HepG2 (cell line): ENCODE data around the gene NFX1. TPM values are rescaled to one million over a fixed set of nuclear protein-coding genes. Genes with fewer than 3 reads are reported as not detected.

Experiments
- ATAC-seq: fragments of 200-7000 bp; cut with Tn5 transposase; 3 replicates; pipeline ENCODE4 v1.9.1; 2020; ENCODE audit warnings: mild to moderate bottlenecking, moderate library complexity
- Bru-seq: library from RNA; stranded (reverse); fragments of 400-500 nt; gene quantifications from one replicate; lab custom pipeline; 2021; lab: Mats Ljungman, UMichigan
- BruChase-seq, 2 experiments: library from RNA; stranded (reverse); fragments of 400-500 nt; gene quantifications; one replicate each; lab custom pipeline; 2021; lab: Mats Ljungman, UMichigan
- BruUV-seq: library from RNA; stranded (reverse); fragments of 400-500 nt; replicated peaks from 2 replicates; lab custom pipeline; 2021; lab: Mats Ljungman, UMichigan
- CTCF ChIA-PET: fragments of 300-600 bp; formaldehyde crosslinking; extraction: SDS; loops from one replicate; lab custom pipeline; 2021; ENCODE audit warnings: low total read pairs, inconsistent platforms, low intra/inter-chr PET ratio; lab: Yijun Ruan, JAX
- POLR2A ChIA-PET: fragments of 350-600 bp; sonication (Branson Sonifier 250); formaldehyde crosslinking; loops from one replicate; lab custom pipeline; 2020; ENCODE audit warnings: antibody characterized with exemption, inconsistent platforms; lab: Yijun Ruan, JAX
- DNase-seq: peaks from one replicate; pipeline ENCODE4 v3.0.0-alpha.2; 2015; ENCODE audit warnings: low spot score
- FAIRE-seq: peaks from 3 replicates; lab custom pipeline; 2011; peaks lifted over from hg19 to GRCh38; lab: Jason Lieb, UNC
- H2AFZ ChIP-seq: one replicate; pipeline ENCODE4 v1.6.1; 2011; ENCODE audit warnings: low read length, inconsistent platforms
- H3K27ac ChIP-seq: fragments of 300-600 bp; 3 replicates; pipeline ENCODE4 v1.8.0; 2011; ENCODE audit warnings: mixed run types, mild to moderate bottlenecking, mixed read lengths, low read length, inconsistent platforms; ENCODE audit not compliant: insufficient read depth; ENCODE audit errors: extremely low read length
- H3K27me3 ChIP-seq, 2 experiments: fragments of 200-600 bp in 1 of 2; 2 replicates in 1 of 2; 3 replicates in 1 of 2; pipeline versions ENCODE4 v1.6.0 to v1.8.0; 2011; ENCODE audit warnings: low read length in 2 of 2, mild to moderate bottlenecking in 2 of 2, moderate library complexity in 2 of 2, inconsistent platforms in 1 of 2; ENCODE audit not compliant: insufficient read depth in 2 of 2, control insufficient read depth in 1 of 2
- H3K36me3 ChIP-seq, 2 experiments: fragments of 200-600 bp in 1 of 2; replicated peaks in 1 of 2; 2 replicates in 1 of 2; 3 replicates in 1 of 2; pipeline versions ENCODE4 v1.5.1 to v1.8.0; 2011; ENCODE audit warnings: low read length in 2 of 2, inconsistent platforms in 1 of 2; ENCODE audit not compliant: insufficient read depth in 2 of 2, control insufficient read depth in 1 of 2
- H3K4me1 ChIP-seq: 2 replicates; pipeline ENCODE4 v1.5.1; 2012; ENCODE audit warnings: low read length, inconsistent platforms; ENCODE audit not compliant: insufficient read depth
- H3K4me2 ChIP-seq: 2 replicates; pipeline ENCODE4 v1.6.0; 2011; ENCODE audit warnings: low read depth, low read length, inconsistent platforms
- H3K4me3 ChIP-seq, 3 experiments: fragments of 200-600 bp in 1 of 3; sonication (generic), shearing (Covaris generic) in 1 of 3; replicated peaks in 1 of 3; 2 replicates each; pipeline ENCODE4 v1.5.1; 2011 to 2016; ENCODE audit warnings: low read length in 3 of 3, inconsistent platforms in 2 of 3, low read depth in 2 of 3, mild to moderate bottlenecking in 2 of 3, control low read depth in 1 of 3, mixed read lengths in 1 of 3; ENCODE audit not compliant: insufficient read depth in 1 of 3
- H3K79me2 ChIP-seq: one replicate; pipeline ENCODE4 v1.6.1; 2011; ENCODE audit warnings: low read length, inconsistent platforms; ENCODE audit not compliant: insufficient read depth
- H3K9ac ChIP-seq: 2 replicates; pipeline ENCODE4 v1.6.0; 2011; ENCODE audit warnings: mild to moderate bottlenecking, low read depth, low read length, inconsistent platforms; ENCODE audit not compliant: insufficient read depth
- H3K9me3 ChIP-seq: 2 replicates; pipeline ENCODE4 v1.5.1; 2012; ENCODE audit warnings: mild to moderate bottlenecking, low read length
- H4K20me1 ChIP-seq: 2 replicates; pipeline ENCODE4 v1.6.0; 2011; ENCODE audit warnings: inconsistent platforms, mild to moderate bottlenecking, low read length, moderate library complexity; ENCODE audit not compliant: insufficient read depth
- CSRNP1 ChIP-seq: sonication (generic); formaldehyde crosslinking; IDR thresholded peaks from 2 replicates; pipeline ENCODE4 v1.8.1; 2023; ENCODE audit warnings: mild to moderate bottlenecking, missing genetic modification reagents
- ETV6 ChIP-seq: sonication (generic); formaldehyde crosslinking; conservative IDR thresholded peaks from 2 replicates; pipeline ENCODE4 v1.4.0; 2020; ENCODE audit warnings: missing genetic modification reagents
- GABPA ChIP-seq, 2 experiments: IDR thresholded peaks; 2 replicates each; pipeline ENCODE4 v1.6.1; 2011 to 2016; ENCODE audit warnings: low read depth in 2 of 2, low read length in 1 of 2, missing biosample characterization in 1 of 2, missing genetic modification characterization in 1 of 2
- NFRKB ChIP-seq: fragments of 450-650 bp; IDR thresholded peaks from 2 replicates; pipeline ENCODE4 v1.6.1; 2017
- NR2F1 ChIP-seq, 2 experiments: fragments of 450-650 bp in 1 of 2; formaldehyde crosslinking in 1 of 2; IDR thresholded peaks; 2 replicates each; pipeline versions ENCODE4 v1.5.0 to v1.6.1; 2016 to 2020; ENCODE audit warnings: mild to moderate bottlenecking in 1 of 2, missing compliant biosample characterization in 1 of 2, missing genetic modification reagents in 1 of 2, moderate library complexity in 1 of 2
- TAF1 ChIP-seq: sonication (generic); formaldehyde crosslinking; IDR thresholded peaks from 2 replicates; pipeline ENCODE4 v1.4.0; 2020; ENCODE audit warnings: missing genetic modification reagents
- ZC3H4 ChIP-seq: sonication (generic); formaldehyde crosslinking; IDR thresholded peaks from 2 replicates; pipeline ENCODE4 v1.4.0; 2020; ENCODE audit warnings: missing genetic modification reagents, borderline replicate concordance
- ZNF703 ChIP-seq: sonication (generic); formaldehyde crosslinking; IDR thresholded peaks from 2 replicates; pipeline ENCODE4 v1.5.1; 2020; ENCODE audit warnings: missing genetic modification reagents, mild to moderate bottlenecking, moderate library complexity, borderline replicate concordance
- ZNF781 ChIP-seq: sonication (generic); formaldehyde crosslinking; IDR thresholded peaks from 2 replicates; pipeline ENCODE4 v1.5.1; 2020; ENCODE audit warnings: borderline replicate concordance, mild to moderate bottlenecking, missing genetic modification reagents; ENCODE audit errors: not compliant biosample characterization
- WGBS: methylation state at CpG from one replicate; pipeline ENCODE4 v1.1.6; 2017; ENCODE audit warnings: low lambda C conversion rate; 5-methylcytosine and 5-hydroxymethylcytosine counted together
- in situ Hi-C: cut with HindIII; loops from 2 replicates; pipeline ENCODE4 v1.10.0; 2017; ENCODE audit warnings: low pct_unique_long_range_greater_than_20kb; ENCODE audit not compliant: extremely low pct_ligation_motif_present
- intact Hi-C: fragments of 100-400 bp; cut with micrococcal nuclease; formaldehyde crosslinking; loops from one replicate; pipeline ENCODE4 v1.10.0; 2022; ENCODE audit not compliant: unreplicated experiment
- long read RNA-seq, 2 experiments: library from RNA in 1 of 2; library from polyadenylated mRNA in 1 of 2; stranded (forward) in 1 of 2; unstranded in 1 of 2; transcript quantifications; one replicate each; pipeline ENCODE4 v2.0.0, GENCODE V29; 2019 to 2022
- polyA minus RNA-seq, 3 experiments: library from RNA; depleted of rRNA, polyadenylated mRNA; stranded (reverse); fragments of >200 nt; gene quantifications; 2 replicates each; pipeline ENCODE4 v1.2.3, GENCODE V29; 2011; ENCODE audit warnings: low replicate concordance in 1 of 3
- polyA plus RNA-seq, 8 experiments: library from polyadenylated mRNA; depleted of rRNA in 3 of 8; stranded (reverse) in 7 of 8; unstranded in 1 of 8; fragments of >200 nt; fragmentation: Illumina TruSeq in 4 of 8; extraction: Trizol in 4 of 8; gene quantifications; 2 replicates each; pipeline versions ENCODE4 v1.2.1 to v1.2.3, GENCODE V29; 2011 to 2016; ENCODE audit warnings: low read depth in 4 of 8, missing spikeins in 1 of 8, mixed read lengths in 1 of 8; ENCODE audit not compliant: insufficient read depth in 1 of 8
- total RNA-seq, 5 experiments: library from RNA; depleted of rRNA; stranded (reverse); fragments of >200 nt; fragmentation: Illumina TruSeq; extraction: Trizol; gene quantifications; 2 replicates each; pipeline ENCODE4 v1.2.3, GENCODE V29; 2016; ENCODE audit warnings: low read depth in 1 of 5
- TF ChIP-seq, protein P1 (sequence below): sonication (generic); formaldehyde crosslinking; IDR thresholded peaks from 2 replicates; pipeline ENCODE4 v1.4.0; 2020; ENCODE audit warnings: missing genetic modification reagents

The NFX1 gene
- 27.5 and 29.6 TPM in 2 replicates for total RNA-seq (2016; rRNA removed; fragmentation: Illumina TruSeq; extraction: Trizol)
- total RNA-seq (2016; cell fraction: cytosol; rRNA removed; fragmentation: Illumina TruSeq; extraction: Trizol; ENCODE audit: low read depth): 10.0 and 10.5 TPM in 2 replicates
- total RNA-seq (2016; cell fraction: insoluble cytoplasmic fraction; rRNA removed; fragmentation: Illumina TruSeq; extraction: Trizol): 25.5 and 27.2 TPM in 2 replicates
- total RNA-seq (2016; cell fraction: membrane; rRNA removed; fragmentation: Illumina TruSeq; extraction: Trizol): 15.3 and 17.9 TPM in 2 replicates
- 28.0 and 32.9 TPM in 2 replicates for total RNA-seq (2016; cell fraction: nucleus; rRNA removed; fragmentation: Illumina TruSeq; extraction: Trizol)
- polyA plus RNA-seq (2011; rRNA removed): 23.5 and 23.9 TPM in 2 replicates
- 17.8 and 22.5 TPM in 2 replicates for polyA plus RNA-seq (2011; cell fraction: cytosol; rRNA removed)
- 30.9 and 38.3 TPM in 2 replicates for polyA plus RNA-seq (2011; cell fraction: nucleus; rRNA removed)
- 22.1 and 22.8 TPM in 2 replicates for polyA plus RNA-seq (2012)
- polyA plus RNA-seq (2016; cell fraction: cytosol; fragmentation: Illumina TruSeq; extraction: Trizol; ENCODE audit: low read depth): 1.9 and 2.3 TPM in 2 replicates
- 23.0 and 24.3 TPM in 2 replicates for polyA plus RNA-seq (2016; cell fraction: insoluble cytoplasmic fraction; fragmentation: Illumina TruSeq; extraction: Trizol; ENCODE audit: low read depth)
- polyA plus RNA-seq (2016; cell fraction: membrane; fragmentation: Illumina TruSeq; extraction: Trizol; ENCODE audit: low read depth): 4.3 and 5.1 TPM in 2 replicates
- 41.8 and 48.6 TPM in 2 replicates for polyA plus RNA-seq (2016; cell fraction: nucleus; fragmentation: Illumina TruSeq; extraction: Trizol; ENCODE audit: insufficient read depth, low read depth)
- 62.5 and 108 TPM in 2 replicates for polyA minus RNA-seq (2011; rRNA and poly(A)+ RNA removed; ENCODE audit: low replicate concordance)
- 20.5 and 21.0 TPM in 2 replicates for polyA minus RNA-seq (2011; cell fraction: cytosol; rRNA and poly(A)+ RNA removed)
- polyA minus RNA-seq (2011; cell fraction: nucleus; rRNA and poly(A)+ RNA removed): 43.5 and 59.6 TPM in 2 replicates
- percentile 85 among the genes with signal in this experiment for Bru-seq, nascent RNA
- percentile 73 among the genes with signal in this experiment for BruChase-seq, experiment 1, labeled RNA remaining after a 6-hour chase
- percentile 81 among the genes with signal in this experiment for BruChase-seq, experiment 2, labeled RNA remaining after a 2-hour chase
- long read RNA-seq, experiment 1, full-length matches to known transcripts: 3 of 20 reads
- long read RNA-seq, experiment 1, partial matches to known transcripts: 3 of 20 reads
- long read RNA-seq, experiment 1, other reads (novel, unspliced or antisense): 14 of 20 reads
- long read RNA-seq, experiment 2, full-length matches to known transcripts: 10 of 44 reads
- long read RNA-seq, experiment 2, partial matches to known transcripts: 12 of 44 reads
- long read RNA-seq, experiment 2, other reads (novel, unspliced or antisense): 22 of 44 reads

DNA sequence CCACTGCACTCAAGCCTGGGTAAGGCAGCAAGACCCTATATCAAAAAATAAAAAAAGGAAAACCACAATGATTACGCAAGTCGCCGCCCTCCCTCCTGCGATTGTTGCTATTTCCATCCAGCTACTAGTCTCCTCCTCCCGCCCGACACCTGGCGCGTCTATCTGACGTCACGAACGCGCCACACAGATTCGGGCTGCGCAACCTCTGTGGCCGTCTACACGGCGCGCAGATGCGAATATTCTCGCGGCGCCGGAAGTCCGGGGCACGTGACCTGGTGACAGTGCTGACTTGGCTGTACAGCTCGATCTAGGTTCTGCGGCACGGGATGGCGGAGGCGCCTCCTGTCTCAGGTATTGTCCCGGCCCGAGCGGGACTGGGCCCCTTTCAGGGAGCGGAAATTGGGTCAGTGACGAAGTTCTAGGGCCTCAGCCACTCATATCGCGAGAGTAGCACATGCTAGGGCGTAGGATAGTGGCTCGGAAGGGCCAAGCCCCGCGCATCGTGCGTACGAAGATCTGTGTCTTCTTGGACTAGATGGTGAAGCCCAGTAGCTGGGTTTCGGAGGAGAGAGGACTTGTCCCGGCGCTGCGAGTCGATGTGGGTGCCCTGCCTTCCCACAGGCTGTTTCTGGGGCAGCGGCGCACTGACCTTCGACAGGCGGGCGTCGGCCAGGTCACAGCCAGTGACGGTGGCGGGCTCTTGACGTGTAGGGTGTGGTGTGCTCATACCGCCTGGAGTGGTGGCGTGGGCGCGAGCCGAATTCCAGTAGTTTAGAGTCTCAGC is at the start of gene NFX1:
TSS of gene NFX1 (plus strand) at position 270 of the 784 bp plus-strand sequence. CDS start at position 327, 57 bp downstream.
- peak; percentile 88 for FAIRE-seq
- Histone ChIP-seq H3K79me2 (peaks cover 48% of the 10 kb centered on the region), H3K9me3 (no peaks in the 10 kb centered on the region), H3K27ac (peak within 1 kb of the TSS; percentile 85), H3K4me1 (peaks cover 63% of the 10 kb centered on the region), H4K20me1 (no peaks in the 10 kb centered on the region), H2AFZ (peak within 1 kb of the TSS; percentile 62), H3K27me3 (no peaks in the 10 kb centered on the region), H3K4me3 (peak within 1 kb of the TSS; percentile 75 to 89 (median 84)), H3K36me3 (peaks cover 2 to 18% of the 10 kb centered on the region in 2 experiments; a peak in 4 of 5 replicates), H3K9ac (peak within 1 kb of the TSS; percentile 84), H3K4me2 (peak within 1 kb of the TSS; percentile 75)
- ATAC-seq: peak; percentile 95
- ChIA-PET CTCF (no interaction called here), POLR2A (interaction anchor here (0.6 to 1.4 kb wide), 22 partner anchors 9 to 266 kb away, joined by 3 to 22 read pairs (median 4); partner anchors contain the start of genes BAG1, CHMP5, NOL6 and SMU1)
- intact Hi-C loops: loop anchor here (1.0 to 2.0 kb wide), 2 partner anchors 123 to 182 kb away; partner anchors contain the start of genes B4GALT1 and NOL6
- in situ Hi-C loops: loop anchor here (10.0 kb wide), 1 partner anchor 174 kb away; no protein-coding TSS in a partner anchor
- WGBS: 0% methylated on average over 6 of the region's 63 CpGs
- TSS peak; percentile 57 for BruUV-seq
- peak; percentile 94 for DNase-seq
- TF ChIP-seq ZNF781 (CRISPR knock-in tag): peak; percentile 92
- peak; percentile 79 for TF ChIP-seq GABPA (IDR thresholded peaks at IDR 0.05; ENCODE audit: low read depth, low read length)
- peak; percentile 95 for TF ChIP-seq GABPA (CRISPR knock-in tag; IDR thresholded peaks at IDR 0.05; ENCODE audit: low read depth)
- TF ChIP-seq NFRKB: peak; percentile 76
- TF ChIP-seq ZNF703 (CRISPR knock-in tag): peak; percentile 90; the same call in 1 of the 2 replicates
- TF ChIP-seq ZC3H4 (CRISPR knock-in tag): no peak
- peak; percentile 82 for TF ChIP-seq TAF1 (CRISPR knock-in tag)
- TF ChIP-seq NR2F1 (CRISPR knock-in tag; IDR thresholded peaks at IDR 0.05): peak; percentile 38 to 52; a peak in 2 of 4 replicates
- peak; percentile 94 for TF ChIP-seq CSRNP1 (CRISPR knock-in tag)
- 0 out of 2 replicates have a peak, but pooled peaks have one; percentile 19 for TF ChIP-seq ETV6 (CRISPR knock-in tag)
- TF ChIP-seq, protein P1, sequence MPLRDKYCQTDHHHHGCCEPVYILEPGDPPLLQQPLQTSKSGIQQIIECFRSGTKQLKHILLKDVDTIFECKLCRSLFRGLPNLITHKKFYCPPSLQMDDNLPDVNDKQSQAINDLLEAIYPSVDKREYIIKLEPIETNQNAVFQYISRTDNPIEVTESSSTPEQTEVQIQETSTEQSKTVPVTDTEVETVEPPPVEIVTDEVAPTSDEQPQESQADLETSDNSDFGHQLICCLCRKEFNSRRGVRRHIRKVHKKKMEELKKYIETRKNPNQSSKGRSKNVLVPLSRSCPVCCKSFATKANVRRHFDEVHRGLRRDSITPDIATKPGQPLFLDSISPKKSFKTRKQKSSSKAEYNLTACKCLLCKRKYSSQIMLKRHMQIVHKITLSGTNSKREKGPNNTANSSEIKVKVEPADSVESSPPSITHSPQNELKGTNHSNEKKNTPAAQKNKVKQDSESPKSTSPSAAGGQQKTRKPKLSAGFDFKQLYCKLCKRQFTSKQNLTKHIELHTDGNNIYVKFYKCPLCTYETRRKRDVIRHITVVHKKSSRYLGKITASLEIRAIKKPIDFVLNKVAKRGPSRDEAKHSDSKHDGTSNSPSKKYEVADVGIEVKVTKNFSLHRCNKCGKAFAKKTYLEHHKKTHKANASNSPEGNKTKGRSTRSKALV (CRISPR knock-in tag): 0 out of 2 replicates have a peak, but pooled peaks have one; percentile 67
